ENCODE measurements around the gene PFDN4. TPM values are rescaled to one million over a fixed set of nuclear protein-coding genes. Genes with fewer than 3 reads are reported as not detected.

PFDN4 gene
- total and polyA plus RNA-seq, 10 donors: 14.1 to 74.4 (median 58.0) TPM

DNA sequence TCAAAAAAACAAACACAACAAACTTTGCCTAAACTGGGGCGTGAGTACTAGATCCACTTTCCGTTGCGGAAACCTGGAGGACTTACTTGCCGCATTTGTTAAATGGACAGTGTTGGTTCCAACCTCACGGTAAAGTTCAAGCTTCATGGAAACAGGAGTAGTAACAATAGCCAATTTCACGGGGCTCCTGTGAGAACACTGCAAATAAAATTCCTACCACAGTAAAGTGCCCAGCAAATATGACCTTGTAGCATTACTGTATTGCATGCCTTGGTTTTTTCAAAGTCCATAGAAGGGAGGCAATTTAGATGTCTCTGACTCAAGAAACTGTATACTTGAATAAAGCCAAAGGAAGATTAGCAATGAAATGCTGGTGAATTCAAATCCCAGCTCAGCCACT, 30.5 kb upstream of the PFDN4 start:
- 86 to 90% (median 87%) methylated on average over 6 of the region's 6 CpGs for WGBS, 5 donors
- Histone ChIP-seq H3K27me3 (replicated peaks in 1 of 7) (peaks cover 3 to 82% (median 40%) of the 10 kb centered on the region in 7 donors), H3K36me3 (no peaks in the 10 kb centered on the region), H3K4me3 (no peak overlapping the region), H3K4me1 (peaks cover 0 to 28% (median 21%) of the 10 kb centered on the region in 6 donors), H3K9me3 (no peaks in the 10 kb centered on the region), H3K27ac (no peak overlapping the region)
- intact Hi-C loops (cut with DNase I; ENCODE audit: low total_unique reads): no loop called here
- no peak for DNase-seq
- no peak for TF ChIP-seq CTCF (IDR thresholded peaks at IDR 0.05 in 8 of 11, conservative IDR thresholded peaks at IDR 0.05 in 3 of 11)
- no peak for TF ChIP-seq POLR2AphosphoS5 (IDR thresholded peaks at IDR 0.05)
- no peak for TF ChIP-seq POLR2A (IDR thresholded peaks at IDR 0.05)

DNA sequence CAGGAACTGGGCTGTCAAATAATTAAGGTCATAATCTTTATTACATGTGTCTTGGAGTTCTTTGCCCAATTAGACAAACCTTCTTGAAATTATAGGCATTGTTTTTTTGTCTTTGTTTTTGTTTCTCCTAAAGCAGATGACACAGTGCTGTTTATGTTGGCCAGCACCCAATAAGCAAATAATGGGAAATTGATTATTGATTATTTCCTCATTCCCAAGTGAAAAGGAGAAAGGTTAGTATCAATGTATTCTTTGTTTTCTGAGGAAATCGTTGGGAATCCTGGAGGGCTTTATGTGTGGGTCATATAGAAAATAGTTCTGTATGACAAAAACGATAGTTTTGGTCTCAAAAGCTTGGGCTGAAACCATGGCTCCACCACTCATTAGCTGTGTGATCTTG, 29.6 kb upstream of the PFDN4 start:
- Histone ChIP-seq H3K4me1 (peaks cover 0 to 19% (median 15%) of the 10 kb centered on the region in 6 donors), H3K36me3 (no peaks in the 10 kb centered on the region), H3K9me3 (no peaks in the 10 kb centered on the region), H3K4me3 (no peak overlapping the region), H3K27me3 (replicated peaks in 1 of 7) (peaks cover 0 to 77% (median 31%) of the 10 kb centered on the region in 7 donors), H3K27ac (no peak overlapping the region)
- WGBS, 5 donors: 68 to 82% (median 74%) methylated on average over 2 of the region's 2 CpGs
- TF ChIP-seq POLR2A (IDR thresholded peaks at IDR 0.05) (no peak), POLR2AphosphoS5 (IDR thresholded peaks at IDR 0.05) (no peak), CTCF (IDR thresholded peaks at IDR 0.05 in 8 of 11, conservative IDR thresholded peaks at IDR 0.05 in 3 of 11) (no peak)
- intact Hi-C loops (cut with DNase I; ENCODE audit: low total_unique reads): no loop called here
- DNase-seq: no peak

DNA sequence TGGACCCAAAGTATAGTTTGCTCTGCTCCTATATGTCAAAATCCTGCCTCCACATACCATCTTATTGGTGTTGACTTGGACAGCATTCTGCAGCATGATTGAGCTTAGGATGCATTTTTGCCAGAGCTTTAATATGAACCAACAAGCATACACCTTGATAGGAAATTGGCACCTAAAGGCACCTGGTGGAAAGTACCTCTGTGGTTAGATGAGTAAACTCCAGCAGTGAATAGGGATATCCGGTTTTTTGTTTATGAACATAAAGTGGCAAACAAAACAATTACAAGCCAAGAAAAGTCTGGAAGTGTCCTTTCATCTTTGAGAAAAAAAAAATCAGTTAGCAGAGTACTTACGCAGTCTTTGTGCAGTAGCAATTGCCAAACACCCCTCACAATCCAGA, 27.9 kb upstream of the PFDN4 start:
- intact Hi-C loops (cut with DNase I; ENCODE audit: low total_unique reads): no loop called here
- no peaks in the 10 kb centered on the region for H3K36me3 ChIP-seq
- H3K4me1 ChIP-seq: peaks cover 0 to 3% (median under 1%) of the 10 kb centered on the region in 6 donors
- H3K27ac ChIP-seq: no peak overlapping the region
- 72 to 82% (median 73%) methylated on average over 2 of the region's 2 CpGs for WGBS, 5 donors
- H3K9me3 ChIP-seq: no peaks in the 10 kb centered on the region
- peaks cover 0 to 73% (median 14%) of the 10 kb centered on the region in 7 donors for H3K27me3 ChIP-seq (replicated peaks in 1 of 7)
- no peak overlapping the region for H3K4me3 ChIP-seq
- DNase-seq: no peak
- TF ChIP-seq CTCF (IDR thresholded peaks at IDR 0.05 in 8 of 11, conservative IDR thresholded peaks at IDR 0.05 in 3 of 11) (no peak), POLR2A (IDR thresholded peaks at IDR 0.05) (no peak), POLR2AphosphoS5 (IDR thresholded peaks at IDR 0.05) (no peak)

DNA sequence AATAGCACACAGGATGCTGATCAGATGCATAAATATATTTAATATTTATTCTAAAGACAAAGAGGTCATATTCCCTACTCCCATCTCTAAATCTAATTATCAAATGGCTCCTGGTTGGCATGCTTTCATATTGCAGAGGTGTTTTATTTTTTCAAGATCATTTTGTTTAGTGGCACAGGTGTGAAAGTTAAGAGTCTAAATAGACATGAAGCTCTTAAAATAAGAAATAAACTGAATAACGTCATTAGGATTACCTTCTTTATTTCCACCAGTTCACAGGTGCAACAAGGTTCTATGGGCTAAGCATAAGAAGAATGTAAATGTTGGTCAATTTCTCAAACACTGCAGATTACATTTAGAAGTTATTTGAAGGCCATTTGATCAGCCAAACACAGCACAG, 27.0 kb upstream of the PFDN4 start:
- Histone ChIP-seq H3K36me3 (no peaks in the 10 kb centered on the region), H3K27me3 (replicated peaks in 1 of 7) (peaks cover 0 to 70% (median 10%) of the 10 kb centered on the region in 7 donors), H3K4me1 (no peaks in the 10 kb centered on the region), H3K4me3 (no peak overlapping the region), H3K9me3 (no peaks in the 10 kb centered on the region), H3K27ac (no peak overlapping the region)
- intact Hi-C loops (cut with DNase I; ENCODE audit: low total_unique reads): no loop called here
- WGBS, 5 donors: 85 to 92% (median 89%) methylated on average over 1 of the region's 1 CpG
- no peak for TF ChIP-seq POLR2A (IDR thresholded peaks at IDR 0.05)
- no peak for DNase-seq

DNA sequence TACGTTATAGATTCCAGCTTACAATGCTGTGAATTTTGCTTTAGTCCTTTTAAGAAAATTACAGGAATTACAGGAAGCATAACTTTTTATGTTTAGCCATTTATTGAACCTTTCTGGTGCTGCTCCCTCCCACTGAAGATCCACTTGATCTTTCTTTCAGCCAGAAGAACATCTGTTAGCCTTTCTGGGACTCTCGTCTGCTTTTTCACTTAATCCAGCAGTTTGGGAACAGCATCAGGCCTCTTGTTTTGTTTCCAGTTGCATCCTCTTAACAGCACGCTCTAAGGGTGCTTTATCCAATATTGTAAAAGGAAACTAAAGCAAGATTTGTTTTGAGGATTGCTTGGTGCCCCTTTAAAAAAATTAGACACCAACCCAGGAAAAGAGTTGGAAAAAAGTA, 23.8 kb upstream of the PFDN4 start:
- Histone ChIP-seq H3K4me1 (no peaks in the 10 kb centered on the region), H3K27ac (no peak overlapping the region), H3K36me3 (no peaks in the 10 kb centered on the region), H3K4me3 (no peak overlapping the region), H3K27me3 (replicated peaks in 1 of 7) (peaks cover 0 to 50% (median 0%) of the 10 kb centered on the region in 7 donors), H3K9me3 (no peaks in the 10 kb centered on the region)
- no peak for TF ChIP-seq POLR2A (IDR thresholded peaks at IDR 0.05)
- no peak for TF ChIP-seq POLR2AphosphoS5 (IDR thresholded peaks at IDR 0.05)
- TF ChIP-seq CTCF (IDR thresholded peaks at IDR 0.05 in 8 of 11, conservative IDR thresholded peaks at IDR 0.05 in 3 of 11): no peak
- intact Hi-C loops (cut with DNase I; ENCODE audit: low total_unique reads): no loop called here
- WGBS, 5 donors: 48 to 74% (median 53%) methylated on average over 3 of the region's 3 CpGs
- no peak for DNase-seq
